DND-41 (cell line): ENCODE data around the gene MDM1.

Source experiments
- ATAC-seq: fragments of 200-7000 bp; cut with Tn5 transposase; 3 replicates; pipeline ENCODE4 v1.9.1; 2021; ENCODE audit warnings: low read depth; ENCODE audit not compliant: insufficient read depth
- DNase-seq: peaks from one replicate; pipeline ENCODE4 v3.0.0-alpha.2; 2020
- H2AFZ ChIP-seq: 2 replicates; pipeline ENCODE4 v1.6.0; 2012; ENCODE audit warnings: low read depth, low read length
- H3K27ac ChIP-seq: 2 replicates; pipeline ENCODE4 v1.5.1; 2012; ENCODE audit warnings: low read length, inconsistent platforms
- H3K27me3 ChIP-seq: fragments of 200-600 bp; sonication (generic); 2 replicates; pipeline ENCODE4 v1.6.0; 2012; ENCODE audit warnings: low read length, mild to moderate bottlenecking, inconsistent platforms; ENCODE audit not compliant: insufficient read depth, poor library complexity
- H3K36me3 ChIP-seq: 2 replicates; pipeline ENCODE4 v1.5.1; 2012; ENCODE audit warnings: low read length, inconsistent platforms; ENCODE audit not compliant: insufficient read depth
- H3K4me1 ChIP-seq: 2 replicates; pipeline ENCODE4 v1.5.1; 2012; ENCODE audit warnings: mild to moderate bottlenecking, low read length; ENCODE audit not compliant: insufficient read depth
- H3K4me2 ChIP-seq: 2 replicates; pipeline ENCODE4 v1.6.0; 2012; ENCODE audit warnings: mild to moderate bottlenecking, moderate library complexity, low read length, inconsistent platforms; ENCODE audit not compliant: insufficient read depth
- H3K4me3 ChIP-seq, 2 experiments: fragments of 200-600 bp in 1 of 2; shearing (Covaris generic) in 1 of 2; 2 replicates each; pipeline ENCODE4 v1.5.1; 2012 to 2016; ENCODE audit warnings: inconsistent platforms in 2 of 2, low read length in 2 of 2, mild to moderate bottlenecking in 2 of 2, low read depth in 1 of 2, moderate library complexity in 1 of 2
- H3K79me2 ChIP-seq: 2 replicates; pipeline ENCODE4 v1.6.0; 2012; ENCODE audit warnings: low read length, inconsistent platforms; ENCODE audit not compliant: insufficient read depth
- H3K9ac ChIP-seq: 2 replicates; pipeline ENCODE4 v1.6.0; 2012; ENCODE audit warnings: low read depth, mild to moderate bottlenecking, inconsistent platforms, low read length, moderate library complexity
- H3K9me3 ChIP-seq: 2 replicates; pipeline ENCODE4 v1.5.1; 2012; ENCODE audit warnings: low read length, moderate library complexity, mild to moderate bottlenecking, inconsistent platforms; ENCODE audit not compliant: insufficient read depth, severe bottlenecking
- H4K20me1 ChIP-seq: 2 replicates; pipeline ENCODE4 v1.6.0; 2012; ENCODE audit warnings: low read length; ENCODE audit not compliant: insufficient read depth
- EZH2 ChIP-seq: IDR thresholded peaks from 3 replicates; pipeline ENCODE4 v1.6.1; 2012; ENCODE audit warnings: borderline replicate concordance, low read depth, mild to moderate bottlenecking, moderate library complexity, low read length, inconsistent platforms; ENCODE audit not compliant: severe bottlenecking
- TF ChIP-seq, protein P1 (sequence below): IDR thresholded peaks from 2 replicates; pipeline ENCODE4 v1.5.1; 2012; ENCODE audit warnings: borderline replicate concordance, low read length, moderate library complexity, mild to moderate bottlenecking; ENCODE audit not compliant: poor library complexity, severe bottlenecking; ENCODE audit errors: extremely low read depth

MDM1 gene

GRCh38 chr12:68377881-68378280, 45.7 kb upstream of the MDM1 start:
- Histone ChIP-seq H3K27ac (no peak overlapping the region), H3K27me3 (no peaks in the 10 kb centered on the region), H3K79me2 (no peaks in the 10 kb centered on the region), H3K36me3 (no peaks in the 10 kb centered on the region), H3K4me1 (peaks cover 18% of the 10 kb centered on the region), H3K9me3 (no peaks in the 10 kb centered on the region), H3K9ac (no peak overlapping the region), H3K4me3 (no peak overlapping the region), H4K20me1 (no peaks in the 10 kb centered on the region), H3K4me2 (no peak overlapping the region), H2AFZ (no peak overlapping the region)
- ATAC-seq, result no peak
- TF ChIP-seq, protein P1, sequence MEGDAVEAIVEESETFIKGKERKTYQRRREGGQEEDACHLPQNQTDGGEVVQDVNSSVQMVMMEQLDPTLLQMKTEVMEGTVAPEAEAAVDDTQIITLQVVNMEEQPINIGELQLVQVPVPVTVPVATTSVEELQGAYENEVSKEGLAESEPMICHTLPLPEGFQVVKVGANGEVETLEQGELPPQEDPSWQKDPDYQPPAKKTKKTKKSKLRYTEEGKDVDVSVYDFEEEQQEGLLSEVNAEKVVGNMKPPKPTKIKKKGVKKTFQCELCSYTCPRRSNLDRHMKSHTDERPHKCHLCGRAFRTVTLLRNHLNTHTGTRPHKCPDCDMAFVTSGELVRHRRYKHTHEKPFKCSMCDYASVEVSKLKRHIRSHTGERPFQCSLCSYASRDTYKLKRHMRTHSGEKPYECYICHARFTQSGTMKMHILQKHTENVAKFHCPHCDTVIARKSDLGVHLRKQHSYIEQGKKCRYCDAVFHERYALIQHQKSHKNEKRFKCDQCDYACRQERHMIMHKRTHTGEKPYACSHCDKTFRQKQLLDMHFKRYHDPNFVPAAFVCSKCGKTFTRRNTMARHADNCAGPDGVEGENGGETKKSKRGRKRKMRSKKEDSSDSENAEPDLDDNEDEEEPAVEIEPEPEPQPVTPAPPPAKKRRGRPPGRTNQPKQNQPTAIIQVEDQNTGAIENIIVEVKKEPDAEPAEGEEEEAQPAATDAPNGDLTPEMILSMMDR, result no peak
- no peak for TF ChIP-seq EZH2
- DNase-seq, result no peak

DNA sequence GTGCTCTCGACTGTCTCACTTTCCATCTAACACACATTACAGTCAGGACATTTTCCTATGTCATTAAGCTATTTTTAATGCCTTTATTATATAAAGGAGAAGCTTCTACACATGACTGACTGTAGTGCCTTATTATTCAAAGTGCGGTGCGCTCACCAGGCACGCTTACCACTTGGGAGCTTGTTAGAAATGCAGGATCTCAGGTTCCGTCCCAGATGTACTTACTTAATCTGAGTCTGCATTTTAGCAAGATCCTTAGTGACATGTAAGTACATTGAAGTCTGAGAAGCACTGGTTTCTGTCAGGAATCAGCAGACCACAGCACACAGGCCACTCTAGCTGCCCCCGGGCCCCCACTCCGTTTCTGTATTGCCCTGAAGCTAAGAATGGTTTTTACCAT, 44.7 kb upstream of the MDM1 start:
- Histone ChIP-seq H3K9ac (no peak overlapping the region), H3K27ac (no peak overlapping the region), H3K79me2 (no peaks in the 10 kb centered on the region), H4K20me1 (no peaks in the 10 kb centered on the region), H3K4me3 (no peak overlapping the region), H3K4me1 (peaks cover 15% of the 10 kb centered on the region), H3K4me2 (no peak overlapping the region), H2AFZ (no peak overlapping the region), H3K36me3 (no peaks in the 10 kb centered on the region), H3K27me3 (no peaks in the 10 kb centered on the region), H3K9me3 (no peaks in the 10 kb centered on the region)
- TF ChIP-seq, protein P1, result no peak
- no peak for TF ChIP-seq EZH2
- ATAC-seq, result no peak
- DNase-seq, result no peak

- H3K27ac ChIP-seq, result no peak overlapping the region
- H3K9ac ChIP-seq, result no peak overlapping the region
- no peak overlapping the region for H2AFZ ChIP-seq
- TF ChIP-seq EZH2, result no peak
- TF ChIP-seq, protein P1, result no peak
- H3K9me3 ChIP-seq, result no peaks in the 10 kb centered on the region
- no peaks in the 10 kb centered on the region for H3K79me2 ChIP-seq
- ATAC-seq, result no peak
- H3K27me3 ChIP-seq, result no peaks in the 10 kb centered on the region
- no peak overlapping the region for H3K4me2 ChIP-seq
- H3K4me3 ChIP-seq, result no peak overlapping the region
- H3K36me3 ChIP-seq, result no peaks in the 10 kb centered on the region
- no peak for DNase-seq
- H4K20me1 ChIP-seq, result no peaks in the 10 kb centered on the region
- peaks cover 6% of the 10 kb centered on the region for H3K4me1 ChIP-seq
These were observed 43.9 kb upstream of the MDM1 start for GRCh38 chr12:68375756-68376695.
